ENCODE results near the gene EGFL8. TPM values are rescaled to one million over a fixed set of nuclear protein-coding genes. Genes with fewer than 3 reads are reported as not detected.

EGFL8 gene
- total RNA-seq, 1 donor from 2014 or later: 1.3 TPM

DNA sequence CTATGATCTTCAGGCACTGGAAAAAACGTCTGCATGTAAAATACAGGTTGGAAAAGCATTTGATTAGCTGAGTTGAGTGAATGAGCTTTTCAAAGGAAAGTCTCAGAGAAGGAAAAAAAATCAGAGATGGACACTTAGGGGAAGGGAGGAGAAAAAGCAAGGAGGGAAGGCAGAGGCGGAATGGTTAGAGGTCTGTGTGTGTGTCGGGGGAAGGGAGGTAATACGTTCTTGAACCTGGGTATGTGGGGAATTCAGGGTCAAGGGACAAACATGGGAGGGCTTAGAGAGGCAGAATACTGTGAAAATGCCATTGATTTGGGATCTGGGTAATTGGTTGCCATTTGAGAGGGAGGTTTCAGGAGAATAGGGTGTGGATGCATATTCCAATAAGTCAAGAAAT lies 17.7 kb upstream of the EGFL8 start:
- DNase-seq (ENCODE audit: low read depth): no peak

GRCh38 chr6:32147401-32148132 lies 16.8 kb upstream of the EGFL8 start:
- no peak for DNase-seq (ENCODE audit: low read depth)

- DNase-seq (ENCODE audit: low read depth): peak; percentile 58
Measured at GRCh38 chr6:32148289-32149091, 15.9 kb upstream of the EGFL8 start.

DNA sequence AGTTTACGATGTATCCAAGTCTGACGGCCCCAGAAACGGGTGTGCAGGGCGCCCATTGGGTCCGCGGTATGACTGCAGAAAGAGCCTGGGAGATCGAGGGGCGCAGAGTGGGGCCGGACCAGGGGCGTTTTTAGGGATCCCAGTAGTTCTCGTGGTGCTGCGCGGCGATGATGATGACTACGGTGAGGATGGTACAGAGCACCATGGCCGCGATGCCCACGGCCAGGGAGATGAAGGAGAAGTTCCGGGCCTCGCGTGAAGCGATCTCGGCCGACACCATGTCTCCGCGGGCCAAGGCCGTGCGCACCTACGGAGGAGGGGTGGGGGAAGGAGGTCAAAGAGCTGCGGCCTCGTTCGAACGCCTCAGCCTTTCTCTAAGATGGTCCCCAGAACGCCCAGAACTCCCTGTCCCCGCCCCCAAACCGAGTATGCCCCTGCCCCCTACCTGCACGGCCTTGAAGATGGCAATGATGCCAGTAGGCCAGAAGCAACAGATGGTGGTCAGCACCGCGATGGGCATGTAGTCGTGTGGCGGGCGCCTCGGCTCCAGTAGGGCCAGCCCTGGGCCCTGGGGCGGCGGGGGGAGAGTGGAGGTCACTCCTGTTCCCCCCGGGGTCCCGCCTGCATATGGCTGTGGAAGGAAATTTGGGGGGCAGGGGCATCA lies 15.2 kb upstream of the EGFL8 start:
- no peak for DNase-seq (ENCODE audit: low read depth)

DNA sequence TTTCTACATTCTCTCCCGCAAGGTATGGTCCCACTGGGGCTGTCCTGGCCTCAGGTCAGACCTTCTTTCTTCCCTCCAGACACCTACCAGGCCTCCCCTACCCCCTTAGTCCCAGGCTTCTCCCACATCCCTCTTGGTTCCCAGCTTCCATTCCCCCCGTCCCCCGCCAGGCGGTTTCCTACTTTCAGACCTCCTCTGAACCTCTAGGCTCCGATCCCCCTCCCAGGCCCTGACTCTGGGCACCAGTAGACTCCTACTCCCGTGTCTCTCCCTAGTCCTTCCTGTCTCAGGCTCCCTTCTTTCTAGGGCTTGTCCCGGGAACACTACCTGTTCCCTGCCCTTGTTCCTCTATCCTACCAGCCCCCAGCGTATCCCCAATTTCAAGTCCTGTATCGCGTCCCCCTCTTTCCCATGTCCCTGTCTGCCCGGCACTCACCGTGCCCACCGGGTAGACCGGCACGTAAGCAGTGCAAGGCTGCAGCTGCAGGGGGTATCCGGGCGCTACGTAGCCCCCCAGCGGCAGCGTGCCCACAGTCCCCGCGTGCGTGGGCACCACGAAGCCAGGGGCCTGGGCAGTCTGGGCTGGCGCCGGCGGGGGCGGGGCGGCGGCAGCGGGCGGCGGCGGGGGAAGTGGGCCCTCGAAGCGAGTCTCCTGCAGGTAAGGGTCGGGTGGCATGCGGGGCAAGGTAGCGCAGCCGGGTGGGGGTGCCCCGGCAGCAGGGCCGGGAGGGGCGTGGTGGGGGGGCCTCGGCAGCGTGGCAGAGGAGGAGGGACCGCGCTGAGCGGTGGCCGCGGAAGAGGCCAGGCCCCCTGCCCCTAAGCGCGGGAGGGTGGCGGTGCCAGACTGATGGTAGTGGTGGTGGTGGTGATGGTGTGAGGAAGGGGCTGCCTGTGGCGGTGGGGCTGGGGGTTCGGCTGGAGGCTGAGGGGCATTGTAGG lies 14.2 kb upstream of the EGFL8 start:
- no peak for DNase-seq (ENCODE audit: low read depth)

DNA sequence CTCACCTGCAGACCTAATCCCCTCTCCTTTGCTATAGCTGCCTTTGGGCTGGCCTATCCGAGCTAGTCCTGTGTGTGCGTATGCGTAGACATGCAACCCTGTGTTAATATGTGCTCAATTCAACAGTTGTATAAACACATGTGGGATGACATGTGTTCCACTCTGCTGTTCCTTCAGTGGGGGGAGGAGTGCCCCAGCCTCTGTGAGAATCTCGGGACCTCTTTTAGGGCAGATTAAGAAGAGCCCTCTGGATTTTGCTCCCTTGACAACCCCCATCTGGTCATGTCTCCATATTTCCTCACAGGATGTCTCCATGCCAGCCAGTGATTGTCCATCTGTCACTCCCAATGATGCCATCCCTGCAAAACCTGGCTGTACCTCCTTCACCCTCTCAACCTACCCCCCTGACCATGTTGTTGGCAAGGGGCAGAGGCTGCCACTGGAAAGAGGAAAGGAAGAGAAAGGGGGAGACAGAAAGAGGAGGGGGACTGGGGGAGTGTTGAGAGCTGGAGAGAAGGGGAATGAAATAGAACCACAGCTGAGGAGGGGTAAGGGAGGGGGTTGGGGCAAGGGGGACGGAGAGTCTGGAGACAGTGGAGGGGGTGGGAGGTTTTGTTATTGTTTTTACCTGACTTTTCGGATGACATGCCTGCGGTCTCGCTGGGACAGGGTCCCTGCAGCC lies 13.1 kb upstream of the EGFL8 start:
- DNase-seq (ENCODE audit: low read depth): no peak

- DNase-seq (ENCODE audit: low read depth): no peak
Measured at GRCh38 chr6:32151863-32152768, 12.3 kb upstream of the EGFL8 start, which contains the start of gene PRRT1. Gene PRRT1, minus strand, starts transcription at chr6:32151939. Its CDS starts 112 bp downstream, at chr6:32151827.

GRCh38 chr6:32152769-32153563 lies 11.4 kb upstream of the EGFL8 start:
- peak; percentile 24 for DNase-seq (ENCODE audit: low read depth)

GRCh38 chr6:32153564-32154513 lies 10.6 kb upstream of the EGFL8 start, which contains the start of gene PPT2:
Gene PPT2, plus strand, starts transcription at chr6:32154141. Its CDS starts 454 bp downstream, at chr6:32154595.
- peak; percentile 83 for DNase-seq (ENCODE audit: low read depth)

- DNase-seq (ENCODE audit: low read depth): peak; percentile 68
Measured at GRCh38 chr6:32154514-32155161, 9.8 kb upstream of the EGFL8 start.

GRCh38 chr6:32156891-32157290 lies 7.5 kb upstream of the EGFL8 start:
- DNase-seq (ENCODE audit: low read depth): no peak

DNA sequence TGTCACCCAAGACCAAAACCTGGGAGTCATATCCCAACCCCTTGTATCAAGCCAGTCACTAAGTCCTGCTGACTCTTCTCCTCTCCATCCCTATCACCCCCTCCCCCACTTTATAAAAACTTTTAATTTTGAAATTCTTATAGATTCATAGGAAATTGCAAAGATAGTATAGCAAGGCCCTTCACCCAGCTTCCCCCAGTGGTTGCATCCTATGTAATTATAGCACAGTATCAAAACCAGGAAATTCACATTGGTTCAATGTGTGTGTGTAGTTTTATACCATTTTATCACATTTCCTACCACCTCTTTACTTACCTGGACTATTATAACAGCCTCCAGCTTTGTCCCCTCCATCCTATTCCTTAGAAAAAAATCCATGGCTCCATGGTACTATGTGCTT lies 6.3 kb upstream of the EGFL8 start:
- no peak for DNase-seq (ENCODE audit: low read depth)

DNA sequence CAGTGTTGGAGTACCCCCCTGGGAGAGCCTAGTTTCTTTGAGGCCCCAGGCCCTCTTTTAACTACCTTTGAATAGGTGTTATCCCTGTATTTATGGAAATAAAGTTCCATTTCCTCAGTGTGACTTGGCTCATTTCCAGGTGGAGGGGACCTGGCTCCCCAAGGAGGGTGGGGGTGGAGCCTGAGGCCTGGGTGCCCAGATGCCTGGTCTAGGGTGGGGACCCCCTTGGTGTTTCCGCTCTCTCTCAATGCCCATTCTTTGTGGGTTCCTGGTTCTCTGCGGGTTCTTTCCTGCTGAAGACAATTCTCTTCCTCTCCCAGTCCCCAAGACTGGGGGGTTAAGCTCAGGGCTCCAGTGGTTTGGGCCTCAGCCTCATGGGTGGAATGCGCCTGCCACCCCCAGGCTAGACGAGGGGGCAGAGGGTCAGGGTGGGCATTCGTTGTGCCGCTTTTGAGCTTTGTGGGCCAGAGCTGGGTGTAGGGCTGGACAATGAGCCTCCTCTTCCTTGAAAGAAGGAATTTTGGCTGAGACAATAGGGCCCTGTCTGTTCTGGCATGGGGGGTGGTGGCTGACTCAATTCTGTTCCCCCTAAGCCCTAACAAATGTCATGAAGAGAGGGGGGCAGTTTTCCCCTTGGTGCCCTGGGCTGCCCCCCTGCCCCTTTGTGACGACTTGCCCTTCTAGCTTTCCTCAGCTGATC lies 686 bp upstream of the EGFL8 start:
- DNase-seq (ENCODE audit: low read depth): no peak

DNA sequence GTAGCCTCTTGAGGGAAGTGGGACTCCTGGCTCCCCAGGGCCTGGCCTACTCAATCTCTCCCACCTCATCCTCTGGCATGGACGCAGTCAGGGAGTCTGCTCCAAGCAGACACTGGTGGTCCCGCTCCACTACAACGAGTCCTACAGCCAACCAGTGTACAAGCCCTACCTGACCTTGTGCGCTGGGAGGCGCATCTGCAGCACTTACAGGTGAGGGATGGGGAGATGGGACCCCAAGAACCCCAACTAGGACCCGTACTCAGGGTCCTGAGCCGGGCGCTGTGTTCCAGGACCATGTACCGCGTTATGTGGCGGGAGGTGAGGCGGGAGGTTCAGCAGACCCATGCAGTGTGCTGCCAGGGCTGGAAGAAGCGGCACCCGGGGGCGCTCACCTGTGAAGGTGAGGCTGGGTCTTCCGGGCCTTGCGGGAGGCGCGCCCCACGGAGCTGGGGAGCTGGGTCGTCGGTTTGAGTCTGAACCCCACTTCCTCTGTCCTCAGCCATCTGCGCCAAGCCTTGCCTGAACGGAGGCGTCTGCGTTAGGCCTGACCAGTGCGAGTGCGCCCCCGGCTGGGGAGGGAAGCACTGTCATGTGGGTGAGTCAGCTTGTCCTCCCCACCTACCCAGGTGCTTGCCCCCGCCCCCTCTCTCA lies 2.1 kb downstream of the EGFL8 start:
- DNase-seq (ENCODE audit: low read depth): no peak

DNA sequence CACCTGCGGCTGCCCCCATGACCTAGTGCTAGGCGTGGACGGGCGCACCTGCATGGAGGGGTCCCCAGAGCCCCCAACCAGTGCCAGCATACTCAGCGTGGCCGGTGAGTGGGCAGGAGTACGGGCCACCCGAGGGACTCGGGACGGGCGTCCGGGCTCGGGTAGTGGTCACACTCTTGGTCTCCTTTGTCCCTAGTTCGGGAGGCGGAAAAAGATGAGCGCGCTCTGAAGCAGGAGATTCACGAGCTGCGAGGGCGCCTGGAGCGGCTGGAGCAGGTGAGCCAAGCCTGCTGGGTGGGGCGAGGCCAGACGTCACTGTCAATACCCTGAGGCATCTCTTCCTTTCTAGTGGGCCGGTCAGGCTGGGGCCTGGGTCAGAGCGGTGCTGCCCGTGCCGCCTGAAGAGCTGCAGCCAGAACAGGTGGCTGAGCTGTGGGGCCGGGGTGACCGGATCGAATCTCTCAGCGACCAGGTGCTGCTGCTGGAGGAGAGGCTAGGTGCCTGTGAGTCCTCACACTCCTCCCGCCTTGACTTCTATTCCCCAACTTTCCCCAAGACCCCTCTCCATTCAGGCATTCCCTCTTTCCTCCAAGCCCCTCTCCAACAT lies 2.9 kb downstream of the EGFL8 start:
- no peak for DNase-seq (ENCODE audit: low read depth)

All from renal cortical epithelial cell (primary cell).